H1 (cell line): ENCODE results near the gene CYP2A13.

Source experiments
- POLR2A ChIP-seq, 2 experiments: IDR thresholded peaks; 1 replicate in 1 of 2; 2 replicates in 1 of 2; pipeline ENCODE4 v1.6.1; 2011; ENCODE audit warnings: low read depth in 2 of 2, low read length in 2 of 2, mild to moderate bottlenecking in 2 of 2; ENCODE audit errors: control extremely low read depth in 1 of 2
- TF ChIP-seq, protein P1 (sequence below), 3 experiments: IDR thresholded peaks; 1 replicate in 2 of 3; 2 replicates in 1 of 3; pipeline versions ENCODE4 v1.5.1 to v1.6.1; 2011; ENCODE audit warnings: low read length in 3 of 3, mild to moderate bottlenecking in 3 of 3, inconsistent platforms in 2 of 3, low read depth in 1 of 3, moderate library complexity in 1 of 3; ENCODE audit not compliant: insufficient read depth in 1 of 3; ENCODE audit errors: control extremely low read depth in 1 of 3

DNA sequence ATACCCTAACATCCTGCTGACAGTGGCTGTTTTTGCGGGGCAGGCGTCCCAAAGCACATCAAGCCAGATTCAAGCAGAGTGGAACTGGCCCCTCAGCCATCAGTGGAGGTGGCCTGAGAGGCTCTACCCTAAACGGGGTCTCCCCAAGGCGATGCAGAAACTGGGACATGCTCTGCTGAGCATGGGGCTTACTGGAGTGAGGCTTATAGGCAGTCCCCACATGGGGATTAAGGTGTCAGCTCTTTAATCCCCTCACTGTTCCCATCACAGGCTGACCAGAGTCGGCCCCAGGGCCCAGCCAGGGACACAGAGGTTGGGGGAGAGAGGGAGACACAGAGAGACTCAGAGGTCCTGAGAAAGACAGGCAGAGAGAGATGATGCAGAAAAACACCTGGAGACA is 42.9 kb downstream of the CYP2A13 start:
- TF ChIP-seq, protein P1, sequence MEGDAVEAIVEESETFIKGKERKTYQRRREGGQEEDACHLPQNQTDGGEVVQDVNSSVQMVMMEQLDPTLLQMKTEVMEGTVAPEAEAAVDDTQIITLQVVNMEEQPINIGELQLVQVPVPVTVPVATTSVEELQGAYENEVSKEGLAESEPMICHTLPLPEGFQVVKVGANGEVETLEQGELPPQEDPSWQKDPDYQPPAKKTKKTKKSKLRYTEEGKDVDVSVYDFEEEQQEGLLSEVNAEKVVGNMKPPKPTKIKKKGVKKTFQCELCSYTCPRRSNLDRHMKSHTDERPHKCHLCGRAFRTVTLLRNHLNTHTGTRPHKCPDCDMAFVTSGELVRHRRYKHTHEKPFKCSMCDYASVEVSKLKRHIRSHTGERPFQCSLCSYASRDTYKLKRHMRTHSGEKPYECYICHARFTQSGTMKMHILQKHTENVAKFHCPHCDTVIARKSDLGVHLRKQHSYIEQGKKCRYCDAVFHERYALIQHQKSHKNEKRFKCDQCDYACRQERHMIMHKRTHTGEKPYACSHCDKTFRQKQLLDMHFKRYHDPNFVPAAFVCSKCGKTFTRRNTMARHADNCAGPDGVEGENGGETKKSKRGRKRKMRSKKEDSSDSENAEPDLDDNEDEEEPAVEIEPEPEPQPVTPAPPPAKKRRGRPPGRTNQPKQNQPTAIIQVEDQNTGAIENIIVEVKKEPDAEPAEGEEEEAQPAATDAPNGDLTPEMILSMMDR (IDR thresholded peaks at IDR 0.05; ENCODE audit: control extremely low read depth in 1 of 3, insufficient read depth in 1 of 3, low read depth in 1 of 3, low read length in 3 of 3) = no peak
- no peak for TF ChIP-seq POLR2A (IDR thresholded peaks at IDR 0.05; ENCODE audit: control extremely low read depth in 1 of 2, low read depth in 2 of 2, low read length in 2 of 2)
